Anterior cingulate cortex (tissue), 58 donors: Measurements from ENCODE around the gene WDSUB1.

Source experiments
- DNase-seq, 58 donors: peaks; one replicate each; lab custom pipeline; 2025; lab: John Stamatoyannopoulos, UW

The WDSUB1 gene

DNA sequence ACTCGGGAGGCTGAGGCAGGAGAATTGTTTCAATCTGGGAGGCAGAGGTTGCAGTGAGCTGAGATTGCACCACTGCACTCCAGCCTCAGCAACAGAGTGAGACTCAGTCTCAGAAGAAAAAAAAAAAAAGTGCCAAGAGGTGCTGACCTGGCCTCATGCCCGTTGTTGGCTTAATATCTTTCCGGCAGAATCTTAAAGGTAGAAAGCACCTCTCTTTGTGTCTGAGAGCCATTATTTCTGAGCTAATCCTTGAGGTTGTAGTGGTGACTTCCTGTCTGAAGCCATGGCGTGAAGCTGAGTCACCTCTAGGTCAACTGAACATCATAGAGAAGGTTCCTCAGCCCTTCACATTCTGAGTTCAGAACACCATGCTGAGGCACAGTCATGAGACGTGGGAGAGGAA lies 60.4 kb downstream of the WDSUB1 start:
- no peak for DNase-seq

DNA sequence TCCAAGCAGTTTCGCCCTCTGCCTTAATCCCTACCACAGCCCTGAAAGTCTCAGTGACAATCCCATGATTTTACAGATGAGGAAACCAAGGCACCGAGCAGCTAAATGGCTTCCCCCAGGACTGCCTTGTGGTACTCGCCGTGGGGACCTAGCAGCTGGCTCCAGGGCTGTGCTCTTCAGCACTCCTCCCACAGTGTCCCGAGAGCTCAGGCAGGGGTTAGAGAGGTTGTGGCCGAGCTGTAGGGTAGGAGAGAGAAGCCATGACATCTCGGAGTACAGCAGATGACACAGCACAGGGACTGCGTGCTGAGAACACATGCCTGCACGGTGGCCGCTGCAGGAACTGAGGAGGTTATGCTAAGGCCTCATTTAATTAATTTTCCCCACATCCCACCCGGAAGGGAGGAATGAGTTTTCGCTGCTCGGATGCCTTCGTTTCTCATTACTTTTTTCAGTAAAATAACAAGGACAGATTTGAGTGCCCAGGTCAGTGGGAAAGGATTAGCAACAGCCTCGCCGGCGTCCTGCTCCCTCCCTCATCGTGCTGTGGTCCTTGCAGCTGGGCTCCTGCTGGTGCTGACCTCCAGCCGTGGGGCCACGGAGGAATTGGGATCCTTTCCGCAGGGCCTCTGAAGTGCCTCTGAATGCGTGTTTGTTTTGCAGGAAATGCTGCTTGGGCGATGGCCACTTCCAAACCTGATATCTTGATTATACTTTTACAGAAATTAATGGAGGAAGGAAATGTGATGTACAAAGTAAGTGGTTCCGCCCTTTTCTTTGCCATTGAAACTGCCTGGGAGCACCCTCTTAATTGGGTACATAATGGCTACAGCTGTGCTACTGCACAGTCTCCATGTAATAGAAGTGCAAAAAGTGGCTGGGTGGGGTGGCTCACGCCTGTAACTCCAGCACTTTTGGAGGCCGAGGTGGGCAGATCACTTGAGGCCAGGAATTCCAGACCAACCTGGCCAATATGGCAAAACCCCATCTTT lies 61.2 kb downstream of the WDSUB1 start:
- no peak for DNase-seq

DNA sequence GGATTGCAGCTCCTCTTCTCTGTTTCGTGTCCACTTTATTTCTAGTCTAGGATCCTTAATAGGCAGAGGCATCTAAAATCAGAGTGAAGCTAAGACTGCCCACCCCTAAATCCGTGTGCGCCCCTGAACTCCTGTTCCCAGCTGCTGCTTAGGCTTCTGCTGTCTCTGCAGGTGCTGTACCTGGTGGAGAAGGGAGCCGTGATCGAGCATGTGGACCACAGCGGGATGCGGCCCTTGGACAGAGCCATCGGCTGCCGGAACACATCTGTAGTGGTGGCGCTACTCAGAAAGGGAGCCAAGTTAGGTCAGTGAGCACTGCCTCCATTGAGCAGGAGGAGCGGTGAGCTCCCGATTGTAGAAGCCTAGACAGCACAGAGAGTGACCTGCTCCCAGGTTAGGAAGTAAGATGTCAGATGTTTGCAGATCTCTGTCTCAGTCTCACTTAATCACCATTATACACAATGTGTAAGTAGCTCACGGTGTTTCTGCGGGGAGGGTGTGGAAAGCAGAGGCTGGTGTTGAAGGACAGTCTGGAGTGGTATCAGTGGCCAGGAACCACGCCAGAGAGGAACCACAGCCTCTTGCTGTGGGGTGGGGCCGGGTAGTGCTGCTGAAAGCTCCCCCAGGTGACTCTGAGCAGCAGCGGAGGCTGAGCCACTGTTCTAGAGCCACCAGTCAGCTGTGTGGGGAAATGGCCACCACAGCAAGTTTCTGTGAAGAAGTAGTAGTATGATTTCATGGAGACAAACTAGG lies 62.3 kb downstream of the WDSUB1 start:
- DNase-seq = no peak

DNA sequence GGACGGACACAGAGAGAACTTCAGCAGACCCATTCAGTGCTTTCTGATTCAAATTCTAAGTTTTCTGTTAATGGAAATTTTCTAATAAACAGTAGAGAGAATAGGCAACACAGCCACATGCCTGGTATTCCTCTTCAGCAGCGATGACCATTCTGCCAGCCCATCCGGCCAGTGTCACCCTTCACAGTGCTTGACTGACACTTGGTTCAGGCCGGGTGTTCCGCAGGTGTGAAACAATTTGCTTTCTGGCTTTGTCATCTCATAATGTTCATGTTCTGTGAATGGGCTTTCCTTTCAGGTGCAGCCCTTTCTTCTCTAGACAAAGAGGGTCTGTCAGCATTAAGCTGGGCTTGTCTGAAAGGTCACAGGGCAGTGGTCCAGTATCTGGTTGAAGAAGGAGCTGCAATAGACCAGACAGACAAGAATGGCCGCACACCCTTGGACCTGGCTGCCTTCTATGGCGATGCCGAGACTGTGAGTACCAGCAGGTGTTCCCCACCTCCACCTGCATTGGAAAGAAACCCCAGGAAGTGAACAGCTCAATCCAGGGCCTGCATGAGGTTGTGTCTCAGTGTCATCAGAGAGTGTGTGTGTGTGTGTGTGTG lies 67.0 kb downstream of the WDSUB1 start:
- DNase-seq = no peak

DNA sequence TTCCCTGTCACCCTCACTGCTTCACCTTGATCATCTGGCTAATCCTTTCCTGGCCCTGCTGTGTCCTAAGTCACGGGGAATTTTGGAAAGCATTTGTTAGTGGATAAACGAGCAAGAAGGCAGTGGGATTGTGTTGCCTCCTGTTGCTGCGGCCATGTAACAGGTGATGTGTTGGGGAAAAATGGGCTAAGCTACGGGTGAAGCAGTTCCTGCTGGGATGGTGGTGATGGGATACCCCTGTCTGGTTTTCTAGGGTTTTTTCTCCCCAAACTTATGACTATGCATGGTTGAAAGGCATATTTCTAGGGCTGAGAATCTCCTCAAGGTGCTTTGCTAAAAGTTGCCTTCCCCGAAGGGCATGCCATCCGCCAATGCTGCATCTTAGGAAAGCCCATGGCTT lies 68.1 kb downstream of the WDSUB1 start:
- no peak for DNase-seq

DNA sequence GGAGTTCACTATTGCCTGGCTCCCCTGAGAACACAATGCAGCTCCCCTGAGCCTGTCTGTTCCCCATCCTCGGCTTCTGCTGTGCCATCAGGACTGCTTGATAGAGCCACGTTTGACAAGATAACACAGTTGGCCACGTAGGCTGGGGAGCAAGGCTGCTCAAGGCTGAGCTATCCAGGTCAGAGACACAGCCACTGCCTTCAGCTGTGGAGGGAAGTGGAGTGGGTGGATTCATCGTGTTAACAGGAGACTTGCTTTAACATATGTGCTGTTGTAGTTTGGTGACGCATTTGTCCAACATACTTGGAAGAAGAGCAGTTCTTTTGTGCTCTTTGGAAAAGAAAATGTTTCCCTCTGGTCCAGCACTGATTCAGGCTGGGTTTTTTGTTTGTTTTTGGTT lies 68.8 kb downstream of the WDSUB1 start:
- peak in 10 of 58 donors; percentile 4 to 58 (median 26) for DNase-seq

DNA sequence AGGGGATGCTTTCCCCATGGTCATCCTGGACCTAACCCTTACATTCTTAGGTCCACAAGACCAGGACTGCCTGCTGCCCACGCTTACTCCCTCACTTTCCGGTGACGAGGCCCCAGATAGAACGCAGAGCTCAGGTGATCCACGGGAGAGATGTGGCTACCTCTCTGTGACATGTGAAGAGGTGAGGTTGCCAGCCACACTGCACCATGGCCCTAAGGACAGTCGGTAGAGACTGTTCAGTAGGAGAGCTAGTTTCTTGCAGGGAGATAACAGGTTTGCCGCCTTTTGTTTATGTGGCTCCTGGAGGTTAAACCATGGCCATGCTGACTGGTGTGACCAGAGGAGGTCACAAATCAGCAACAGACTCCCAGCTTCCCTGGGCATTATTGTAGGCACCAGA lies 71.4 kb downstream of the WDSUB1 start:
- DNase-seq = no peak

DNA sequence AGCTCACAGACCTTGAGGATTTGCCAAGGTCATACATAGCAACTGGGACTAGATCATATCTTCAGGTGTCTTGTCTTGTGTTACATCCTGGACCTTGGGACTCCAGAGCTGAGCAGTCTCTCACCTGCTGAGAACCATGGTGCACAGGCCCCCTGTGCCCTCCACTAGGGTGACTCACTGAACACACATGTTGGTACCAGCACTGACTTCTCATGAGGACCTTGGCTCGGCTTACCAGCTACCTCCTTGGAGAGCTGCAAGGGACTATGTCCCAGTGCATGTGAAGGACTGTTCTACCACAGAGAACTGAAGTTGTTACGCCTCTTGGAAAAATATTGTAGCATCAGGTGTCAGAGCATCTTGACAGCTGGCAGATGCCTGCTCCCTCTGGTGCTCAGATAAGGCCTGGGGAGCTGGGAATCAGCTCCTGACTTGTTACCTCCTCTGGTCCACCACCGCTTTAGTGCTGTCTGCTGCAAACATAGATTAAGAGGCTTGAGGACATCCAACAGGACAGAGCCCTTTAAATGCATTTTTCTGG lies 72.1 kb downstream of the WDSUB1 start:
- no peak for DNase-seq

DNA sequence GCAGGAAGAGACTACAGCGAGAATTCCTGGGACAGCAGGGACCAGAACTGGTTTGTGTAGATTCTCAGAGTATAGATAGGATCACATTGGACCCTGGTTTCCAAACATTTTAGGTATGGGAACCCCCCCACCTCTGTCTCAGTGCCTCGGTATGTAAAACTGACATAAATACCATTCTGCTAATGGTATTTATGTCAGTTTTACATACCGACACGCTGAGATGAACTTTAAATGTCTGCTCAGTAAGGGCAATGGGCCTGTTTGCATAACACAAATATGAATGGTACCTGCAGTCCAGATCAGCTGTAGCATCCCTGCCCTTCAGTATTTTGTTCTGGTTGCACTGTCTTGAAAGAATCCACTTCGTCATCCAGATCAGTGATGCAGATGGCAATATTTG lies 73.2 kb downstream of the WDSUB1 start:
- DNase-seq = no peak

DNA sequence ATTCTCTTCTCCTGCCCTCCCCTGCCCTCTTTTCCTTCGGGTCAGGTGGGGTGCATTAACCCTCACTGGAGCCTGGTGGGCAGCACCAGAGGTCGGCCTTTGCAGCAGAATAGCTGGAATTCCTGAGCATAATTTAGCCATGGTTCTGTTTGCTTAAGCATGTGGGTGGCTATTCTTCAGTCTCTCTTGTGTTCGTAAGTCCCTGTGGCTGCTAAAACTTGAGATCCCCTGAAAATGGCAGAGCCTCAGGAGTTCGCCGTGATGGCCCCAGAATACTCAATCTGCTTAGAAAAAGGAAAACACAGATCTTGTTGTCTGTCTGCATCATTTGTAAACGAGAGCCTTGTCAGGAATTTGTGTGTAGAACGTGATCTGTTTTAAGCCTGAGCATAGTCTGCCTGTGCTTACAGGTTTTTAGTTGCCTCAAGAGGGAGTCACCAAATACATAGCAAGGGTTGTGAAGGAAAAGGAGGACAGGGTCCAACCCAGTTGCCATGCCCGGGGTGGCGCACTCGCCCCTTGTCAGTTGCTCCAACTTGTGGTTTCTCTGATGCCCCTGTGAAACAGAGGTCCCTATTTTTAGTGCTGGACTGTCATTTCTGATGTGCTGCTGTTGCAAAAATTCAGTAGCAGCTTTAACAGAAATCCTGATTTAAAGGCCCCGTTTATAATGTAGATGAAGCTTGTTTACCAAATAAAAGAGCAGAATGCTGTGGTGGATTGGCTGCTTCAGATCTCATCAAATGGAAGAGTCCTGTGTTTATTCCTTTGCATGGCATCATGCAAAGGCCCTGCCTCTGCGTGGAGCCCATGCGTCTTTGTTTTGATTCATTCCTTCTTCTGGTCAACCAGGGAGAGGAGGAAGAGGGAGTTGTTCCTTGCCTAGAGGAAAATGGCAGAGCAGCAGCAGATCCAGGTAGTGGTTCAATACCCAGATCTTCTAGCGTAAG lies 74.8 kb downstream of the WDSUB1 start:
- DNase-seq = peak in 13 of 58 donors; percentile 9 to 56 (median 26)

DNA sequence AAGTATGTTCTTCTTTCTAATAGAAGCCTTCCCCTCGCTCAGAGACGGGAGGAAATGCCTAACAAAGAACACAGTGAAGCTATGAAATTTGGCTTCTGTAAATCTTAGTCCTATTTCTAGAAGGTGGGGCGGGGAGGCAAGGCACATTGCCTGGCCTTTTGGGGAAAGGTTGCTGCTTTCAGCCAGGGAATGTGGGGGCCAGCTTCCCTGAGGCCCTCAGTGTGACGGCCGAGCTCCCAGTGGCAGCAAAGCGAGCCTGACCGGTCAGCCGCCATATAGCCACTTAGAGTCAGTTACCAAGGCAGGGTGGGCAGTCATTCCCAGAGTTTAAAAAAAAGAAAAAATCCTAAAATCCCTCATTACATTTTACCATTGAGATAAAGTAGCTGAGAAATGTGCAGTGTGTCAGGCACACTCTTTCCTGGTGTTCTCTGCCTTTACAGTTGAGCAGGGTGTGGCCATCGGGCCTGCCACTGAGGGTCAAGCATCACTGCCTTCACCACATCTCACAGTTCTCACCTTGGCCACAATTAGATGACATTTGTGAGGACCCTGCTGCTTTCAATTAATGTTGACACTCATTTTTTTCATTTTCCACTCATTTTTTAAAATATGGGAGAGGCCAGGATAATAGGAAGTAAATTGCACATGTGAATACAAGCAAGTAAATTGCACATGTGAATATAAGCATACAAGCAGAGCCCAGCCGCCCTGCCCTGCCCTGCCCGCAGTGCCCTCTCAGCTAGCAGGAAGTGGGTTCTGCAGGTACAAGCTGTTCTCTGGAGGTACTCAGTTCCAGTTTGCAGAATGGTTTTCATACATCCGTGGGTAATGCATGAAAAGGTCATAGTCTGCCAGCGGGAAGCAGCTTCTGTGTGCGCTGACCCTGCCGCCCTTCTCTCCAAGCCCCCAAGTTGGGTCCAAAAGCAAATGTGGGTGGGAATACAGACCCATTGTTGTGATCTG lies 76.9 kb downstream of the WDSUB1 start:
- DNase-seq = no peak

DNA sequence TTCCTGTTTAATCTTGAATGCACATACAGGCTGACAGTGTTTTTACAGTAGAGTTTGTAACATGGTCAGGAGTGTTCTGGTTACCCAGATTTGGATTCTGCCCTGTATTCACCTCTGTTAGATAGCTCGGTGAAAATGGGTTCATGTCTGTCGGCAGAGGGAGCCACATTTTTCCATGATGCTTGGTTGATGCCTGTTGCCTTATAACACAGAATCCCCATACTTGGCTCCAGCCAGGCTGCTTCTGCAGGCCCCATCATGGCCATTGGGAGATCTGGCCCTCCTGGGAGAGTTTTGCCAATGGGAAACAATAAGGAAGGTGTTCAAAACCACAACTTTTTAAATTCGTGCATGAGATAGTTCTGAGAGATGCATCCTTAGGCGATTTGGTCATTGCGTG lies 78.1 kb downstream of the WDSUB1 start:
- DNase-seq = no peak

DNA sequence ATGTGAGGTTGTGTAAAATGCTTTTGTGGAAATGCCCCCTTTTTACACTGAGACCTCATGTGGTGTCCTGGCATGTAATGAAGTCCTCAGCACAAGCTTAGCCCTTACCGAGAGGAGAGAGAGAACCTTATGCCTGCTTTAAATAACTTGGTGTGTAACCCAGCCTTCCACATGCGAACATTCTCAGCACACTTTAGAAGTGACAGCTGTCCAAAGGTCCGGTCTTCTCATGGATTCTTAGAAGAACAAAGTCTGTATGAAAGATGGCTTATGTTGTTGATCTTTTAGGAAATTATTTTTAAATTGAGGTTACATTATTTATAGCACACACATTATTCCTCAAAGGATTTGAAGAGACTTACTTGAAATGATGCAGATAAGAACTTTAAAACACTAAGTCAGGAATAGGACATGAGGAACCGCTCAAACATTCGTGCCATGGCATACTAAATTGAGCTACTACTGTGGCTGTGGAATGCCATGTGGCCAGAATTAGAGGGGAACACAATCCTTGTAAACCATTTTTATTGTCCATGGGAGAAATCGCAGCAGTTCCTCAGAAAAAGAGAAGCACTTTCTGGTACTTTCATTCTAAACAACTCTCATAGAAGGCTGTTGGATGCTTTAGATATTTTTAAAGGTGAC lies 79.6 kb downstream of the WDSUB1 start:
- DNase-seq = no peak

DNA sequence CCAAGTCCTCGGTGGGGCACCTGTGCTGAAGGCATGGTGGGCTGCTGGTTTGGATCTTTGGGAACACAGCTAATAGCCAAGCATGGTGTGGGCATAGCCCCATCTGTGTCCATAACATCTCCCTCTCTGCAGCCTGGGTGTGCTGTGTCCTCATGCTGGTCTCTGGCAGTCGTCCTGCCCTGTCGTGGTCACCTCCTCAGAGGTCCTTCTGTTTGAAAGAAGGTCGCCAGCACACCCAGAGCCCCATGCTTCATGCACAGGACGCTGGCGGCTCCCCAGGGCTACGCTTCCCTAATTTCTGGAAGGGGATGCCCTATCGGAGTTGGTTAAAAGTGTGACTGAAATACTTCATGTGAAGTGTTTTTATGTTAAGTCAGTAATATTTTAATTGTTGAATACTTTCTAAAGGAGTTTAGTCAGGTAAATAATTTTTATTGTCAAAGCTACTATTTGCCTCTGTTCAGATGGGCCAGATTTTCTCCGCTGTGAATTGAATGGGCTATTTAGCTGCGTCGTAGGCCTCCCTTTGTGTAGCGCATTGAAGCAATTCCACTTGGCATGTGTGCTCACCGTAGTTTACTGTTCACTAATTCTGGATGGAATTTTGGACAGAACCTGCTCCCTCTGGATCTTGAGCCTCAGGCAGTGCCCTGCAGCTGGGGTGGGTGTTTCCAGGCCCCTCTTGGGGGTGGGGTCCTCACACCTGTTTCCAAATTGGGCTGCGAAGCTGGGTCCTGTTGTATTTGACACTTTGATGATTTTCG lies 81.9 kb downstream of the WDSUB1 start:
- DNase-seq = peak in 1 of 58 donors; percentile 18

DNA sequence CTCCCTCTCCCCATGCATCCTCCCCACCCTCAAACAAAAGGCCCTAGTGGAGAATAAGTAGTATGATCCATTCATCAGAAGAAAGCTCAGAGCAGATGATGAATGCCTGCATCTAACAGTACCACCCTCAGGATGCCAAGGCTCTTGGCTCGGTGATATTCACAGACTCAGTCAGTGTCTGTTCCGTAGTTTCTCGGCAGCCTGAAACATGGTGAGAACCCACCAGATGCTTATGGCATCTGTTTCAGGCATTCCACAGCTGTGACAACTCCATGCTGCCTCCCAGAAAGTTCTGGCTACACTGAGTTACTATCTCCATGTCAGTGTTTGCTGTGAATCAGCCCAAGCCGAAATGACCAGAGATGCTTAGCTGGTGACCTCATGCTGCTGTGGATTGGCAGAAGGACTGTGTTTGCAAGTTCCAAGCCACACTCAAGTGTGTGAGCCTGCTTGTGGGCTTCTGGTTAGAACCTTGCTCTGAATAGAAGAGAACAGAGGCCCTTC lies 83.9 kb downstream of the WDSUB1 start:
- peak in 32 of 58 donors; percentile 14 to 72 (median 30) for DNase-seq

DNA sequence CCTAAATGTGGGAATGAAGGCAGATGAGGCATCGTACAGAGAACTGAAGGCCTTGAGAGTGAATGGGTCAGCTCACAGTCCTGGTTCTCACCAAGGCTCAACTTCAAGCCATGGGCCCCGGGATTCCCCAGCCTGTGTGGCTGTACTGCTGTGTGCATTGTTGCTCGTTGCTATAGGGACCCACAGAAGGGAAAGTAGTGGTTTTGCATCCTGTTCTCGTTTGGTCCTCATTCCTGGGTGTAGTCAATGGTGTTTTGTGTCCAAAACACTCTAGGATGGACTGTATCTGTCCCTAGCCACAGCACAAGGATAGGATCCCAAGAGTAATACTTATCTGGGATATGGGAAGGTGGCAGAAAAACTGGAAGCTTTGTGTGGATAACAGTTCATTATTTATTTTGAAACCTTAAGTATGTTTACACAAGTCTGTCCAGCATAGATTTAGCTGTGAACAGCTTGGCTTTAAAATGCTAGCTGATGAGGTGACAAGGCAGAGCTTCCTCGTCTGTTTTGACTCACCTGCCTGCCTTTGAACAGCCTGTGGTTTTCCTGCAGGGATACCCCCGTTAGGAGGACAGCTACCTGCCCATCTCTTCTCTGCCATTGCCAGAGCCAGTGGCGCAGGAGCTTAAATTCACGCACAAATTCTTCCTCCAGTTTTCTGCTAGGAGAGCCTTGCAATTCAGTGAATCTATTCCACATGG lies 85.0 kb downstream of the WDSUB1 start:
- DNase-seq = no peak
